Endodermal cell (in vitro differentiated cells): ENCODE data around the gene LILRA5. TPM values are rescaled to one million over a fixed set of nuclear protein-coding genes. Genes with fewer than 3 reads are reported as not detected.

Experiments
- DNase-seq: peaks from one replicate; pipeline ENCODE4 v3.0.0-alpha.2; 2017
- H3K27ac ChIP-seq: 2 replicates; pipeline ENCODE4 v1.5.1; 2013; ENCODE audit warnings: mild to moderate bottlenecking, low read depth, low read length, moderate library complexity
- H3K27me3 ChIP-seq: 2 replicates; pipeline ENCODE4 v1.6.1; 2013; ENCODE audit warnings: mild to moderate bottlenecking, low read length, moderate library complexity; ENCODE audit not compliant: insufficient read depth, control insufficient read depth, poor library complexity, severe bottlenecking
- H3K36me3 ChIP-seq: 2 replicates; pipeline ENCODE4 v1.7.0; 2013; ENCODE audit warnings: mild to moderate bottlenecking, low read length, moderate library complexity; ENCODE audit not compliant: control insufficient read depth, insufficient read depth
- H3K4me1 ChIP-seq: one replicate; pipeline ENCODE4 v1.7.0; 2013; ENCODE audit warnings: low read length; ENCODE audit not compliant: control insufficient read depth, insufficient read depth
- H3K4me3 ChIP-seq: 2 replicates; pipeline ENCODE4 v1.5.1; 2013; ENCODE audit warnings: mild to moderate bottlenecking, low read length, moderate library complexity
- H3K9ac ChIP-seq: 2 replicates; pipeline ENCODE4 v1.6.1; 2013; ENCODE audit warnings: mild to moderate bottlenecking, low read length, moderate library complexity; ENCODE audit not compliant: poor library complexity, severe bottlenecking; ENCODE audit errors: extremely low read depth
- H3K9me3 ChIP-seq: 2 replicates; pipeline ENCODE4 v1.6.1; 2013; ENCODE audit warnings: mild to moderate bottlenecking, low read length, moderate library complexity; ENCODE audit not compliant: control insufficient read depth
- H3K27ac Mint-ChIP-seq: 2 replicates; pipeline ENCODE4 v1.8.0; 2020; ENCODE audit warnings: mixed read lengths
- H3K27me3 Mint-ChIP-seq: 2 replicates; pipeline ENCODE4 v1.8.0; 2021; ENCODE audit warnings: mild to moderate bottlenecking, mixed read lengths; ENCODE audit not compliant: insufficient read depth
- H3K36me3 Mint-ChIP-seq: 2 replicates; pipeline ENCODE4 v1.8.0; 2020; ENCODE audit warnings: low read depth, mixed read lengths
- H3K4me1 Mint-ChIP-seq: 2 replicates; pipeline ENCODE4 v1.8.0; 2020; ENCODE audit warnings: mixed read lengths
- H3K4me3 Mint-ChIP-seq: 2 replicates; pipeline ENCODE4 v1.8.0; 2020; ENCODE audit warnings: mild to moderate bottlenecking, moderate library complexity, mixed read lengths
- H3K9me3 Mint-ChIP-seq: 2 replicates; pipeline ENCODE4 v1.8.0; 2020; ENCODE audit warnings: mild to moderate bottlenecking, mixed read lengths
- WGBS, 2 experiments: methylation state at CpG; one replicate each; pipeline versions ENCODE4 v1.1.5 to v1.1.7; 2013; ENCODE audit warnings: missing lambda C conversion rate in 2 of 2, mixed read lengths in 1 of 2; ENCODE audit not compliant: insufficient coverage in 1 of 2, insufficient read length in 1 of 2; 5-methylcytosine and 5-hydroxymethylcytosine counted together
- total RNA-seq, 2 donors: library from RNA; stranded (reverse); fragmentation: NEBNext Ultra II Directional in 1 of 2; extraction: Animal tissue kit (Norgen Biotek cat#: 25700) in 1 of 2; gene quantifications; 2 replicates in 1 of 2; 3 replicates in 1 of 2; pipeline ENCODE4 v1.2.1, GENCODE V29; 2021
- TF ChIP-seq, protein P1 (sequence below): fragments of 200-600 bp; sonication (generic); conservative IDR thresholded peaks from 2 replicates; pipeline ENCODE4 v1.5.0; 2021; ENCODE audit warnings: antibody characterized with exemption, mild to moderate bottlenecking

The LILRA5 gene
- total RNA-seq, 2 donors from 2014 or later: not detected

DNA sequence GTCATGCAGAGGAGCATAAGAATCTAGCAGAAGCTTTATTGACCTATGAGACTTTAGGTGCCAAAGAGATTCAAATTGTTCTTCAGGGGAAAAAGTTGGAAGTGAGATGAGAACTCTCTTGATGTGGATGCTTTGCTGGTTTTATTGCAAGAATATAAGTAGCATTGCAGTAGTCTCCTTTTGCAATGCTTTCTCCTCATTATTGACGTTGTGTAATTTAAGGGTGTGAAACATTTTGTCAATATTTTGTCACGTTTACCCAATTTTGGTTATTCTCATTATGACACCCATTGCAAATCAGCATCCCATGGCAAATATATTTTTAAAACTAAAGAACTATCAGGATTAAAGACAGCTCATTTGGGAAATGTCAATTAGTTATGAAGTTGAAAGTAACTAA, 44.0 kb downstream of the LILRA5 start:
- Histone ChIP-seq H3K4me1 (no peaks in the 10 kb centered on the region), H3K27me3 (peaks cover 22% of the 10 kb centered on the region), H3K4me3 (no peak overlapping the region), H3K9ac (no peak overlapping the region), H3K36me3 (no peaks in the 10 kb centered on the region), H3K27ac (no peak overlapping the region), H3K9me3 (no peaks in the 10 kb centered on the region)
- Mint-ChIP-seq H3K4me1 (no peaks in the 10 kb centered on the region), H3K36me3 (no peaks in the 10 kb centered on the region), H3K4me3 (no peak overlapping the region), H3K9me3 (no peaks in the 10 kb centered on the region), H3K27me3 (peaks cover 33% of the 10 kb centered on the region), H3K27ac (no peak overlapping the region)
- TF ChIP-seq, protein P1, sequence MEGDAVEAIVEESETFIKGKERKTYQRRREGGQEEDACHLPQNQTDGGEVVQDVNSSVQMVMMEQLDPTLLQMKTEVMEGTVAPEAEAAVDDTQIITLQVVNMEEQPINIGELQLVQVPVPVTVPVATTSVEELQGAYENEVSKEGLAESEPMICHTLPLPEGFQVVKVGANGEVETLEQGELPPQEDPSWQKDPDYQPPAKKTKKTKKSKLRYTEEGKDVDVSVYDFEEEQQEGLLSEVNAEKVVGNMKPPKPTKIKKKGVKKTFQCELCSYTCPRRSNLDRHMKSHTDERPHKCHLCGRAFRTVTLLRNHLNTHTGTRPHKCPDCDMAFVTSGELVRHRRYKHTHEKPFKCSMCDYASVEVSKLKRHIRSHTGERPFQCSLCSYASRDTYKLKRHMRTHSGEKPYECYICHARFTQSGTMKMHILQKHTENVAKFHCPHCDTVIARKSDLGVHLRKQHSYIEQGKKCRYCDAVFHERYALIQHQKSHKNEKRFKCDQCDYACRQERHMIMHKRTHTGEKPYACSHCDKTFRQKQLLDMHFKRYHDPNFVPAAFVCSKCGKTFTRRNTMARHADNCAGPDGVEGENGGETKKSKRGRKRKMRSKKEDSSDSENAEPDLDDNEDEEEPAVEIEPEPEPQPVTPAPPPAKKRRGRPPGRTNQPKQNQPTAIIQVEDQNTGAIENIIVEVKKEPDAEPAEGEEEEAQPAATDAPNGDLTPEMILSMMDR: no peak
- WGBS, 2 experiments: 79% methylated on average over 2 of the region's 2 CpGs; no CpG with 5 or more reads in 1 of the 2 experiments
- no peak for DNase-seq

DNA sequence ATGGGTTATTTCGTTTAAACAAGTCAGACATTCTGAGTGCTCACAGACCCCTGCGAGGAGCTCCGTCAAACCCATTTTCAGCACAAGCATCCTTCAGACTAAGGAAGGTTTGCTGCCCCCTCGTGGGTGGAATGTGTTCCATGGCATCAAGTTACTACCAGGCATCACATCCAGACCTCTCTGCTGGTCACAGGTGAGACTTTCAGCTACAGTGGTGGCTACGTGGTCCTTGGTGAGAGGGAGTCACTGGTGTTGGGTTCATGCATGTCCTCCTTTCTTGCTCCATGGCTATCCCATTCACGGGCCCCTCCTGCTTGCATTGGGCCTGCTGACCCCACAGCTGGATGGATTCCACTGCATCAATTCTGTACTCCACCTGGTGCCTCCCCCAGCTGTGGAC, 46.8 kb downstream of the LILRA5 start:
- TF ChIP-seq, protein P1: peak; percentile 94
- no peaks in the 10 kb centered on the region for H3K9me3 ChIP-seq
- H3K9ac ChIP-seq: no peak overlapping the region
- H3K36me3 ChIP-seq: no peaks in the 10 kb centered on the region
- H3K4me1 ChIP-seq: no peaks in the 10 kb centered on the region
- no peak overlapping the region for H3K4me3 ChIP-seq
- H3K4me3 Mint-ChIP-seq: no peak overlapping the region
- no peaks in the 10 kb centered on the region for H3K4me1 Mint-ChIP-seq
- 10 to 18% methylated on average over 5 to 6 of the region's 6 CpGs for WGBS, 2 experiments
- peaks cover 27% of the 10 kb centered on the region for H3K27me3 Mint-ChIP-seq
- peaks cover 22% of the 10 kb centered on the region for H3K27me3 ChIP-seq
- H3K27ac Mint-ChIP-seq: no peak overlapping the region
- peak; percentile 97 for DNase-seq
- no peak overlapping the region for H3K27ac ChIP-seq
- no peaks in the 10 kb centered on the region for H3K36me3 Mint-ChIP-seq
- H3K9me3 Mint-ChIP-seq: no peaks in the 10 kb centered on the region

GRCh38 chr19:54262470-54262869, 50.5 kb downstream of the LILRA5 start:
- Mint-ChIP-seq H3K36me3 (no peaks in the 10 kb centered on the region), H3K4me1 (no peaks in the 10 kb centered on the region), H3K9me3 (no peaks in the 10 kb centered on the region), H3K27ac (no peak overlapping the region), H3K27me3 (peaks cover 17% of the 10 kb centered on the region), H3K4me3 (no peak overlapping the region)
- H3K27me3 ChIP-seq: peaks cover under 1% of the 10 kb centered on the region
- no peaks in the 10 kb centered on the region for H3K36me3 ChIP-seq
- no peak overlapping the region for H3K4me3 ChIP-seq
- H3K9ac ChIP-seq: no peak overlapping the region
- no peak for DNase-seq
- no peaks in the 10 kb centered on the region for H3K4me1 ChIP-seq
- TF ChIP-seq, protein P1: no peak
- no peaks in the 10 kb centered on the region for H3K9me3 ChIP-seq
- no peak overlapping the region for H3K27ac ChIP-seq
- 90% methylated on average over 2 of the region's 2 CpGs; no CpG with 5 or more reads in 1 of the 2 experiments for WGBS, 2 experiments
